ENCODE measurements around the gene TRIM33. TPM values are rescaled to one million over a fixed set of nuclear protein-coding genes. Genes with fewer than 3 reads are reported as not detected.
A peak's percentile ranks its signal among the peaks of the same experiment; 100 is the strongest.

The TRIM33 gene
- total and polyA plus RNA-seq, 2 of the 13 experiments (the other 11 are each of a cell fraction or from before 2014, with no cell fraction given): 35.5 to 42.2 TPM

DNA sequence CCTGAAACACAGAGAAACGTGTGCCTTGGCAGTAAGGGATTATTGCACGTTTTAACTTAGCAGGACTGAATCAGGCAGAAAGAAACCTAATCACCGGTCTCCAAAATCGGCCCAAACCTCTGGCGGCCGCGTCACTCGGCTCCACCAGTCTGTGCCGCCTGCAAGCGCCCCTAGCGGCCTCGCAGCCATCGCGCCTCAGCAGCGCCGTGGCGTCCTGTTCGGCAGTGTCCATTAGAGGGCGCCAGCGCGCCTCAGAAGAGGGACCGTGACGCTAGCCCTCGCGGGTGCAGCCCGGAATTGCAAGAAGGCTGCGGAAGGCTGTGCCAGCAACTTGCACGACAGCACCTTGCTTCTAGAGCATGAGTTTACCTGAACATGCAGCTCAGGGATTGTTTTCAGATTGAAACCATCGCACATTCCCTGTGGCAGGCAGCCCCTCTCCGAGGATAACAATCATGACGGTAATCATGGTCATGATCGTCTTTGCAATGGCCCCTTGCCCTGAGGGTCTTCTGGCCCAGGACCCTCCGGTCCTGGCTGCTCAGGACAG, 164.4 kb downstream of the TRIM33 start (continued):
- TF ChIP-seq, protein P1, sequence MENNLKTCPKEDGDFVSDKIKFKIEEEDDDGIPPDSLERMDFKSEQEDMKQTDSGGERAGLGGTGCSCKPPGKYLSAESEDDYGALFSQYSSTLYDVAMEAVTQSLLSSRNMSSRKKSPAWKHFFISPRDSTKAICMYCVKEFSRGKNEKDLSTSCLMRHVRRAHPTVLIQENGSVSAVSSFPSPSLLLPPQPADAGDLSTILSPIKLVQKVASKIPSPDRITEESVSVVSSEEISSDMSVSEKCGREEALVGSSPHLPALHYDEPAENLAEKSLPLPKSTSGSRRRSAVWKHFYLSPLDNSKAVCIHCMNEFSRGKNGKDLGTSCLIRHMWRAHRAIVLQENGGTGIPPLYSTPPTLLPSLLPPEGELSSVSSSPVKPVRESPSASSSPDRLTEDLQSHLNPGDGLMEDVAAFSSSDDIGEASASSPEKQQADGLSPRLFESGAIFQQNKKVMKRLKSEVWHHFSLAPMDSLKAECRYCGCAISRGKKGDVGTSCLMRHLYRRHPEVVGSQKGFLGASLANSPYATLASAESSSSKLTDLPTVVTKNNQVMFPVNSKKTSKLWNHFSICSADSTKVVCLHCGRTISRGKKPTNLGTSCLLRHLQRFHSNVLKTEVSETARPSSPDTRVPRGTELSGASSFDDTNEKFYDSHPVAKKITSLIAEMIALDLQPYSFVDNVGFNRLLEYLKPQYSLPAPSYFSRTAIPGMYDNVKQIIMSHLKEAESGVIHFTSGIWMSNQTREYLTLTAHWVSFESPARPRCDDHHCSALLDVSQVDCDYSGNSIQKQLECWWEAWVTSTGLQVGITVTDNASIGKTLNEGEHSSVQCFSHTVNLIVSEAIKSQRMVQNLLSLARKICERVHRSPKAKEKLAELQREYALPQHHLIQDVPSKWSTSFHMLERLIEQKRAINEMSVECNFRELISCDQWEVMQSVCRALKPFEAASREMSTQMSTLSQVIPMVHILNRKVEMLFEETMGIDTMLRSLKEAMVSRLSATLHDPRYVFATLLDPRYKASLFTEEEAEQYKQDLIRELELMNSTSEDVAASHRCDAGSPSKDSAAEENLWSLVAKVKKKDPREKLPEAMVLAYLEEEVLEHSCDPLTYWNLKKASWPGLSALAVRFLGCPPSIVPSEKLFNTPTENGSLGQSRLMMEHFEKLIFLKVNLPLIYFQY (CRISPR knock-in tag; IDR thresholded peaks at IDR 0.05; ENCODE audit: borderline replicate concordance): peak; percentile 56; the same call in 1 of the 2 replicates
- no peak for TF ChIP-seq RBM22 (optimal IDR thresholded peaks at IDR 0.05; ENCODE audit: low read length)
- TF ChIP-seq POLR2AphosphoS2 (IDR thresholded peaks at IDR 0.05; ENCODE audit: low read depth, low read length): no peak
- TF ChIP-seq KDM4B (CRISPR knock-in tag; IDR thresholded peaks at IDR 0.05): peak; percentile 48; the same call in 1 of the 2 replicates
- TF ChIP-seq, protein P2, sequence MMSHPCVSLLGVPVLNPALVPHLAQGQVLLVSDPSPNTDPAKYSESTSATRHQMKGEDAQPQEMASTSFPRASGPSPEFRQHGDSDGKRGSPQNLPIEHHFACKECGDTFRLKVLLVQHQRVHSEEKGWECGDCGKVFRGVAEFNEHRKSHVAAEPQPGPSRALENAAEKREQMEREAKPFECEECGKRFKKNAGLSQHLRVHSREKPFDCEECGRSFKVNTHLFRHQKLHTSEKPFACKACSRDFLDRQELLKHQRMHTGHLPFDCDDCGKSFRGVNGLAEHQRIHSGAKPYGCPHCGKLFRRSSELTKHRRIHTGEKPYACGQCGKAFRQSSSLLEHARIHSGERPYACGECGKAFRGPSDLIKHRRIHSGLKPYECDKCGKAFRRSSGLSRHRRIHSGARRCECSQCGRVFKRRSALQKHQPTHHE (CRISPR knock-in tag; IDR thresholded peaks at IDR 0.05; ENCODE audit: borderline replicate concordance): no peak
- TF ChIP-seq GLI4 (CRISPR knock-in tag; IDR thresholded peaks at IDR 0.05; ENCODE audit: borderline replicate concordance): no peak
- no peak; the same call in 1 of the 2 replicates for TF ChIP-seq GFI1 (CRISPR knock-in tag; IDR thresholded peaks at IDR 0.05; ENCODE audit: borderline replicate concordance)
- TF ChIP-seq, protein P3, sequence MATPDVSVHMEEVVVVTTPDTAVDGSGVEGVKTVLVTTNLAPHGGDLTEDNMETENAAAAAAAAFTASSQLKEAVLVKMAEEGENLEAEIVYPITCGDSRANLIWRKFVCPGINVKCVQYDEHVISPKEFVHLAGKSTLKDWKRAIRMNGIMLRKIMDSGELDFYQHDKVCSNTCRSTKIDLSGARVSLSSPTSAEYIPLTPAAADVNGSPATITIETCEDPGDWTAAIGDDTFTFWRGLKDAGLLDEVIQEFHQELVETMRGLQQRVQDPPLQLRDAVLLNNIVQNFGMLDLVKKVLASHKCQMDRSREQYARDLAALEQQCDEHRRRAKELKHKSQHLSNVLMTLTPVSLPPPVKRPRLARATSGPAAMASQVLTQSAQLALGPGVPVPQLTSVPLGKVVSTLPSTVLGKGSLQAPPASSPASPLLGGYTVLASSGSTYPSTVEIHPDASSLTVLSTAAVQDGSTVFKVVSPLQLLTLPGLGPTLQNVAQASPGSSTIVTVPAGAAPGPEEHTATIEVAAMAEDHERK (CRISPR knock-in tag; IDR thresholded peaks at IDR 0.05; ENCODE audit: low read depth): 0 out of 2 replicates have a peak, but pooled peaks have one; percentile 20
- TF ChIP-seq CCDC6 (CRISPR knock-in tag; IDR thresholded peaks at IDR 0.05): peak; percentile 82; the same call in 1 of the 2 replicates
- TF ChIP-seq, protein P4, sequence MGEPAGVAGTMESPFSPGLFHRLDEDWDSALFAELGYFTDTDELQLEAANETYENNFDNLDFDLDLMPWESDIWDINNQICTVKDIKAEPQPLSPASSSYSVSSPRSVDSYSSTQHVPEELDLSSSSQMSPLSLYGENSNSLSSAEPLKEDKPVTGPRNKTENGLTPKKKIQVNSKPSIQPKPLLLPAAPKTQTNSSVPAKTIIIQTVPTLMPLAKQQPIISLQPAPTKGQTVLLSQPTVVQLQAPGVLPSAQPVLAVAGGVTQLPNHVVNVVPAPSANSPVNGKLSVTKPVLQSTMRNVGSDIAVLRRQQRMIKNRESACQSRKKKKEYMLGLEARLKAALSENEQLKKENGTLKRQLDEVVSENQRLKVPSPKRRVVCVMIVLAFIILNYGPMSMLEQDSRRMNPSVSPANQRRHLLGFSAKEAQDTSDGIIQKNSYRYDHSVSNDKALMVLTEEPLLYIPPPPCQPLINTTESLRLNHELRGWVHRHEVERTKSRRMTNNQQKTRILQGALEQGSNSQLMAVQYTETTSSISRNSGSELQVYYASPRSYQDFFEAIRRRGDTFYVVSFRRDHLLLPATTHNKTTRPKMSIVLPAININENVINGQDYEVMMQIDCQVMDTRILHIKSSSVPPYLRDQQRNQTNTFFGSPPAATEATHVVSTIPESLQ (CRISPR knock-in tag; conservative IDR thresholded peaks at IDR 0.05): no peak
- no peak for TF ChIP-seq TAF15 (IDR thresholded peaks at IDR 0.05; ENCODE audit: low read depth, low read length, poor library complexity, severe bottlenecking)
- no peak for TF ChIP-seq ESRRA (CRISPR knock-in tag; IDR thresholded peaks at IDR 0.05; ENCODE audit: low read depth)
- TF ChIP-seq NFKB2 (CRISPR knock-in tag; IDR thresholded peaks at IDR 0.05; ENCODE audit: borderline replicate concordance): peak; percentile 48; the same call in 1 of the 2 replicates
- peak; percentile 99 for TF ChIP-seq KDM2A (CRISPR knock-in tag; IDR thresholded peaks at IDR 0.05; ENCODE audit: borderline replicate concordance, low read depth)
- no peak for TF ChIP-seq ZNF207 (IDR thresholded peaks at IDR 0.05; ENCODE audit: borderline replicate concordance)
- TF ChIP-seq FOXK1 (CRISPR knock-in tag; IDR thresholded peaks at IDR 0.05; ENCODE audit: borderline replicate concordance, low read depth): peak; percentile 70; the same call in 1 of the 2 replicates
- TF ChIP-seq, protein P5, sequence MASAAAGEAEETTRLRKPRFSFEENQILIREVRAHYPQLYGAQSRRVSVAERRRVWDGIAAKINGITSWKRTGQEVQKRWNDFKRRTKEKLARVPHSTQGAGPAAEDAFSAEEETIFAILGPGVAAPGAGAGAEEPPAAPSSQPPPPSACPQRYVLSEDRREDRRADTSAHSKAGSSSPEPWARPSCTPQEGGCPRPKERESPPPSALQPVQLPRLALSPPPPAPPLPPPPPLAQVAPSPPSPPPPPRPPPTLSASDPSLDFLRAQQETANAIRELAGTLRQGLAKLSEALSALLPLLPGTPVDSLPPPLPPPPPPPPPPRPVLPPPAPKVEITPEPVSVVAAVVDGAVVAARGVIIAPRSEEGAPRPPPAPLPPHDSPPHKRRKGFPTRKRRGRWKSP (CRISPR knock-in tag; IDR thresholded peaks at IDR 0.05): 0 out of 2 replicates have a peak, but pooled peaks have one; percentile 22
